CD4-positive, alpha-beta T cell treated with Interleukin-21 for 1 hour (primary cell): ENCODE measurements around the gene GNAS-AS1.
"Not testable (repeated sequence)": the region's sequence is repeated elsewhere in the genome, so short reads cannot be mapped to it uniquely, and the experiment has no call there.

ENCODE experiments used
- DNase-seq: peaks from one replicate; pipeline ENCODE4 v3.0.0-alpha.2; 2020

The GNAS-AS1 gene

GRCh38 chr20:58833921-58834320 is 16.8 kb downstream of the GNAS-AS1 start:
- no peak for DNase-seq

DNA sequence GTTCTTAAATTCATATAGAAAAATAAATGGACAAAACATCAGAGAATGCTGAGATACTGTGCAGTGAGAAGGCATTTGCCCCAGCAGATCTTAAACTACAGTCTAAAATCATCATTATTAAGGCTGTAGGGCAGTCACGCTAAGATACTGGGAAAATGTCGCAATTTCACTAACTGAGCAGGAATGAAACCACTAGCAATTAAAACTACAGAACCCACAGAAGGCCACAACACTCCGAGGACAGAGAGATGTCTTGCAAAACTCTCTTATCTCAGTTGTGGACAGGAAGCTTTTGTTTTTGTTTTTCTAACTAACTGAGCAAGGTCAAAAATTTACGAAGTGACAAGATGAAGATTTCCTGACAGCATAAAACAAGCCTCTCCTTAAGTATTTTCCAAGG is 18.2 kb downstream of the GNAS-AS1 start:
- no peak for DNase-seq

DNA sequence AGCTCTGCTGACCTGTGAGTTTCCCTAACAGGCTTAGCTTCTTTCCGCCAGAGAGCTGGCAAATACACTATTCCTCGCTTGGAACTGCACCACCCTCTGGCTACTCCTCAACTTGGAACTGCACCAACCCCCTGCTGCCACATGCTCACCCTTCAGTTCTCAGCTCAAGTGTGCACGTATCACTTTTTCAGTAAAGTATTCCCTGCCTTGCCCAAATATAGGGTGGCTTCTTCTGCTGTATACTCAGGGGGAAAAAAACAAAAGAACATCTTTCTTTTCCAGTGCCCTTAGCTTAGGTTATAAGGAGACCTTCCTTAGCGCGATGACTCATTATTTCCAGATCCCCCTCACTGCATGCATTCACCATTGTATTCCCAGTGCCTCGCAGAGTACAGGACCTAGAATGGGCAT is 21.2 kb downstream of the GNAS-AS1 start:
- no peak for DNase-seq

DNA sequence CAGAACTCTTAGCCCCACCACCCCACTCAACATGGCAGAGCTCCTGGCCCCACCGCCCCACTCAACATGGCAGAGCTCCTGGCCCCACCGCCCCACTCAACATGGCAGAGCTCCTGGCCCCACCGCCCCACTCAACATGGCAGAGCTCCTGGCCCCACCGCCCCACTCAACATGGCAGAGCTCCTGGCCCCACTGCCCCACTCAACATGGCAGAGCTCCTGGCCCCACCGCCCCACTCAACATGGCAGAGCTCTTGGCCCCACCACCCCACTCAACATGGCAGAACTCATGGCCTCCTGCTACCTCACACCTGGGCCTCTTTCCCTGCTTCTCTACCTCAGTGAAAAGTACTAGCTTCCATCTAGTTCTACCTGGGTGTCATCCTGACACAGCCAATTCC is 21.9 kb downstream of the GNAS-AS1 start:
- not testable (repeated sequence) for DNase-seq

GRCh38 chr20:58828136-58828535 is 22.6 kb downstream of the GNAS-AS1 start:
- DNase-seq: no peak

DNA sequence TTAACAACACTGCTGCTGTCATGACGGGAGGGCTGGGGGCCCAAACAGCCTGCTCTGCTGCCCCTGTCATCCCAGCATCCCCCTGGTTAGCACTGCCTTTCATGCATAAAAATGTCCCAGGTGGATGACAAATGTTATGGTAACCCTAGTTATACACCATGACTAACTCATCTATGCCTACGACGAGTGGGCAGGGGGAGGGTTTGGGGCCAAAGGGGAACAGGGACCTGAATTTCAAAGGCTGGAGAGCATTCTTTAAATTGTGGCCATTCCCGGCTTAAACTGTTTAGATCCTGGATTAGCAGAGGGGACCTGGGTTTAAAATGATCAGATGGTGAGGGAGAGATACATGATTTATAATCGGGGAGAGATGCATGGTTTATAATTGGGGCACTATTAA is 24.4 kb downstream of the GNAS-AS1 start:
- no peak for DNase-seq

DNA sequence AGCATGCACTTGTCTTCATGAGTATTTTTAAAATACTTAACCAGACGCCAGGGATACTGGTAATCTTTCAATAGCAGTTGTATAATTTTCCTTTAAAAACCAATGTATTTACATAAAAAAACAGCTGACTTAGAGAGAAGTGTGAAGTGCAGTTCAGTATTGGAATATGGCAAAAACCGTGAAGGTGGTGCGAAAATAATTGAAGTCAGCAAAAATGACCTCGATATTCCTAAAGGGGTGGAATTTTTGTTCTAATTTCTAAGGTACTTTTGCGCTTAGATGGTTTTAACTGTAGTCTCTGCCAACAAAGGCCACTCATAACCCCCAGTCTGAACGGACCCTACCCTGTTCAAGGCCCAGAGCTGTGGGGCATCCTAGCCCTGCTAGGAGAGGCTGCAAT is 25.3 kb downstream of the GNAS-AS1 start:
- no peak for DNase-seq

DNA sequence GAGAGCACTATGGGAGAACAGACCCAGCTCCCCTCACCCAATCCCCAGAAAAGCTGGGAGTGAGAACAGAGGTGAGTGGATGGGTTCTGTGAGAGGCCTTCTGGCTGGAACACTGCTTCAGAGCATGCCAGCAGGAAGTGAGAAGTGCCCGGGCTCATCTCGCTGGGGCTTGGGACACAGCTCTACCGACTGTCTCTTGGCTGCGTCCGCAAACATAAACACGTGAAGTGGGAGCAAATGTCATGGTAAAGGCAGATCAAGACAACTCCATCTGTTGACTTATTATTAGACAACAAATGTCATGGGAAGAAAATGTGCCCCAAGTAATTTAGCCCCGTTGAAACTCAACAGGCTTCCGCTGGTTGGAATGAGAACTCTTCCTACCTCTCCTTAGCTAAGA is 25.9 kb downstream of the GNAS-AS1 start:
- no peak for DNase-seq

- DNase-seq: no peak
Observed at GRCh38 chr20:58822748-58823730, 27.7 kb downstream of the GNAS-AS1 start.

DNA sequence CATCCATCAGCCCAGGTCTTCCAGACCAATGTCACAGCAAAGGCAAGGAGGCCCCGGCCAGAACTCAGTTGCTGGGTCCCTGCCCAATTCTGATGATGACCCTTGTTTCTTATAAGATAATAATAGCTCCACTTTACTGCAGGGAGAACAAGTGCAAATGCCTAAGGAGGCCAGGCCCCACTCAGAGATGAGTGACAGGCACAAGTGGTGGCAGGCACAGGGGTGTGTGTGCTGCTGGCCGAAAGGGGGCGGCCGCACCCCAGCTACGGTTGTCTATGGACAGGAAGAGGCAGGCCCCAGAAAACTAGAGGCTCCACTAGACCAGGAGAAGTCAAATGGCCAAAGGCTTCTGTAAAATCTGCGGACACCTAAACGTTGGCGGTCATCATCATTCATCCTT is 28.6 kb downstream of the GNAS-AS1 start:
- no peak for DNase-seq

DNA sequence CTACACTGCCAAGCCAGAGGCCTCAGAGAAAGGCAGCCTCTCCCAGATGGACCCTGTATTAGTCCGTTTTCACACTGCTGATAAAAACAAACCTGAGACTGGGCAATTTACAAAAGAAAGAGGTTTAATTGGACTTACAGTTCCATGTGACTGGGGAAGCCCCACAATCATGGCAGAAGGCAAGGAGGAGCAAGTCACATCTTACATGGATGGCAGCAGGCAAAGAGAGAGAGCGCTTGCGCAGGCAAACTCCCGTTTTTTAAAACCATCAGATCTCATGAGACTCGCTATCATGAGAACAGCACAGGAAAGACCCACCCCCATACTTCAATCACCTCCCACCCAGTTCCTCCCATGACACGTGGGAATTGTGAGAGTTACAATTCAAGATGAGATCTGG is 30.2 kb downstream of the GNAS-AS1 start:
- not testable (repeated sequence) for DNase-seq

GRCh38 chr20:58819921-58820320 is 30.8 kb downstream of the GNAS-AS1 start:
- DNase-seq: no peak

DNA sequence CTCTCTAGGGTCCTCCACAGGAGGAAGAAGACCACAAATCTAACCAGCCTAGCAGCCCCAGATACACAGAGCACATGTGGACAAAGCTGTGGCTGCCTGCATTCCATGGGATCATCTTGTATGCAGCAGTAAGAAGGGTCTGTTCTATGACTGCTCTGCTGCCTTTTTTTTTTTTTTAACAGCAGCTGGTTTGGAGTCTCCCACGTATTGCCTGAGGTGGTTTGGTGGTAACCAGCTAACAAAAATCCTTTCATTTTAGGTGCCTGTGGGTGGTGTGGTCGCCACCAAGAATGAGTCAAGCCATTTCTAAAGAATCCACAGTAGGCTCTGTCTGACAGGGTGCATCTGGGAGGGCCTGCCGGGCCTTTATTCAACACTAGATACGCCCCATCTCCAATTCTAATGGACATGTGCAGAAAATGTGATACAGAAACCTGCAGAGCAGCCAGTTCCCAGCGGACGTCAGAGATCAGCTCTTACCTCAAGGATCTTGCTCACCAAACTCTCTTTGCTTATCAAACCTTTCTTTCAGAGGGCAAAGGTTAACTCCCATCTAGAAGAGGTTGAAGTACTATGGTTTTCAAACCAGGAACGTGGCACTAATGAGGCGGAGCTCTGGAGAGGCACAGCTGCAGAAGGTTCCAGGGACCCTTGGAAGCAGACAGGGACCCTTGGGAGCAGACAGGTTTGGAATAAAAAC is 32.0 kb downstream of the GNAS-AS1 start:
- DNase-seq: no peak

DNA sequence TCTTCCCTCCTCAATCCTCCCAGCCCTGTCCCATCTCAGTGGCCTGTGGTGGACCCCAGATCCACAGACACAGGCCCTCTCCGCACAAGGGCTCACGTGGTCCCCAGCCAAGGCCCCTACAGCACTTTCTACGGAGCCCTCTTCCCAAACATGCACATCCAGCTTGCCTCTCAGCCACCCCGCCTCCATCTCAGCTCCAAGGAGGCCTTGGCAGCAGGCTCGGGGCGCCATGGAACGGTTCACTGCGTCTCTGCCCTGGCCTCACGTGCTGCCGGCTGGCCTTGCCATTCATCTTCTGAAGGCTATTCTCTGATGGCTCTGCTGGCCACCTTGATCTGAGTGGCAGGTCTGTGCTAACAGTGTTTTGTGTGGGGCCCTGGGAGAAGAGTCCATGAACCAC is 33.0 kb downstream of the GNAS-AS1 start:
- DNase-seq: no peak

DNA sequence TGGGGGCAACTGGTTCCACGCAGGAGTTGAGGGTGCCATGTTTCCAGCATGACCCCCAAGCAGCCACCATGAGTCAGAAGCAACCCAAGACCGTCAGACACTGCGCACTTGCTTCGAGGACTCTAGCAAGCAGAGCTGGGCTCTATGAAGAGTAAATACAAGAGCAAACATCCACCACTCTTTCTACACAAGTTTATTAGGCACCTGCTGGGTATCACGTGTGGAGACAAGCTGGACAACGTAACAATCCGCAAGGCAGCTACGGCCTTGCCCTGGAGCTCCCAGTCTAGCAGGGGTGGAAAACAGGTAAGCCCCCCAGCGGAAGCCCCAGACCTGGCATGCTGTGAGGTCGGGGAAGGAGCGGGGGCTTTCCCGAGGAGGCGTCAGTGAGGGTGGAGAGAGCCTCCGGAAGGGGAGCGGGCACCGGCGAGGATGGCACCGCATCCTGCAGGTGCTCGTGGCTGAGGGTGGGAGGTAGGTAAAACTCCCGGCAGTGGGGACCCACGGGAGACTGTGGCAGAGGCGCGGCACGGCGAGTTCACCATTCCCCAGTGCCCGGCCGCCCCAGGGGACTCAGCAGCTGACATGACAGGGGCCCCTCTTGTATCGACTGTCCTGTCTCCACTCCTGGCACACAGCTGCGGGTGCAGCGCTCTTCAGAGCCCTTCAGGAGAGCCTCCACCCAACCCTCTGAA is 33.6 kb downstream of the GNAS-AS1 start:
- no peak for DNase-seq

GRCh38 chr20:58816051-58816450 is 34.7 kb downstream of the GNAS-AS1 start:
- DNase-seq: no peak

- no peak for DNase-seq
Observed at GRCh38 chr20:58815448-58815847, 35.3 kb downstream of the GNAS-AS1 start.

DNA sequence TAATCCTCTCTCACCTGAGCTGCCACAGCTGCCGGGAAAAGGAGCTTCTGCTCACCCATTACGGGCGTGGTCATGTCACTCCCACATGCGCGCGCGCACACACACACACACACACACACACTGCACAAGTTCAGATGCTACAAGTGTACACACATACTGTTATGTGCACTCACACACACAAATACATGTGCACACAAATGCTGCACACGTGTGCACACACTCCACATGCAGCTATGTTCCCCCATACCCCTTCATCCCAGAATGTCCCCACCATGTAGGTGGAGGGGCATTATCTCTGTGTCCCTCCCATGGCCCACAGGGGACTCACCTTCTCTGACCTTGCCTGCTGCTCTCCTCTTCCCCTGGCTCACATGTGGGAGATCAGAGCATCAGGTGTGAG is 37.3 kb downstream of the GNAS-AS1 start:
- DNase-seq: no peak

DNA sequence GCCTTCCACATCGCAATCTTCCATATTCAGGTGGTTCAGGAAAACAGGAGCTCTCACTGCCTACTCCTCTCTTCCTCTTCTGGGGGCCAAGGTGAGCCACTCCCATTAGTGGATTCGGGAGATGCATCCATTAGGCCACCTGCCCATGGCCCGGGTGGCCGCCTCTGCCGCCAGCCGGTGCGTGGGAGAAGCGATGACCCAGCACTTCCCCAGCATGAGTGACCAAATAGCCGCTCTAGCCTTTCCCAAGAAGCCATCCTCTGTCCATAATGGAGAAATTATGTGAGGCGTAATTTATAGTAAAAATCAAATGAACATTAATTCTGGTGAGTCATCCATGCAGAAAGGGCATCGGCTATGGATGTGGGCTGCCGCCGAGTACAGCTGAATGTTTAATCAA is 39.4 kb downstream of the GNAS-AS1 start:
- DNase-seq: no peak

GRCh38 chr20:58810879-58811250 is 39.8 kb downstream of the GNAS-AS1 start:
- DNase-seq: no peak

DNA sequence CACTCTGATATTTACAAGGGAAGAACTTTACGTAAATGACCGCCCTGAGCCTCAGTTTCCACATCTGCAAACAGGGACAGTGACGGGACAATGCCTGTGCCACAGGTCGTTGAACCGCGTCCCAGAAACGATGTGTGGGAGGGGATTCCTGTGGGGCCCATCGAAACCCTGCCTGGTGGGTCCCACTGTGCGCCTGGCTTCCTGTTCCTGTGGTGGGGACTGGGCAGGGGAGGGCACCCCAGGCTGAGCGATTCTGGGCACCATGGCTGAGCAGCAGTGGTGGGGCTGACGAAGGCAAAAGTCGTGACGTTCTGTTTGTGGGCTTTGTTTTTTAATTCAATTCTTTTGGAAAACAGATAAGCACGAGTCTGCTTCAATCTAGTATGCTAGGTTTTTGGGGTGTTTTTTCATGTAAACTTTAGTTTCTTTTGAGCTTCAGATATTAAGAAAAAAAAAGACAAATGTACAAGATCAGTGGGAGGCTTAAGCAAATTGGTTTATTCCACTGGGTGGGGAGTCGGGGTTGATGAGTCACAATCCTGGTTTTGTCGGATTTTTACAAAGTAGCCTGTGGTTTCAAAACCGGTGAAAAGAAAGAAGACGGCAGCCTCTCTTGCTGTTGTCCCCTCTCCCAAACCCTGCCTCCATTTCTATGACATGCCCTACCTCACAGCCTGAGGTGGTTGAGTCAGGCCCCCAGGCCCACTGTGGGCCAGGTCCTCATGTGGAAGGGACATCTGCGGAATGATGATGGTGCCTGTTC is 40.4 kb downstream of the GNAS-AS1 start:
- no peak for DNase-seq

- no peak for DNase-seq
Observed at GRCh38 chr20:58808271-58809046, 42.2 kb downstream of the GNAS-AS1 start.
